HG02610 (cell line): ENCODE results near the gene DIPK2A.

Experiments
- ATAC-seq: cut with Tn5 transposase; IDR thresholded peaks from one replicate; pipeline ENCODE4 v1.9.1; 2021; ENCODE audit warnings: mild to moderate bottlenecking, moderate library complexity; ENCODE audit not compliant: unreplicated experiment

The DIPK2A gene

DNA sequence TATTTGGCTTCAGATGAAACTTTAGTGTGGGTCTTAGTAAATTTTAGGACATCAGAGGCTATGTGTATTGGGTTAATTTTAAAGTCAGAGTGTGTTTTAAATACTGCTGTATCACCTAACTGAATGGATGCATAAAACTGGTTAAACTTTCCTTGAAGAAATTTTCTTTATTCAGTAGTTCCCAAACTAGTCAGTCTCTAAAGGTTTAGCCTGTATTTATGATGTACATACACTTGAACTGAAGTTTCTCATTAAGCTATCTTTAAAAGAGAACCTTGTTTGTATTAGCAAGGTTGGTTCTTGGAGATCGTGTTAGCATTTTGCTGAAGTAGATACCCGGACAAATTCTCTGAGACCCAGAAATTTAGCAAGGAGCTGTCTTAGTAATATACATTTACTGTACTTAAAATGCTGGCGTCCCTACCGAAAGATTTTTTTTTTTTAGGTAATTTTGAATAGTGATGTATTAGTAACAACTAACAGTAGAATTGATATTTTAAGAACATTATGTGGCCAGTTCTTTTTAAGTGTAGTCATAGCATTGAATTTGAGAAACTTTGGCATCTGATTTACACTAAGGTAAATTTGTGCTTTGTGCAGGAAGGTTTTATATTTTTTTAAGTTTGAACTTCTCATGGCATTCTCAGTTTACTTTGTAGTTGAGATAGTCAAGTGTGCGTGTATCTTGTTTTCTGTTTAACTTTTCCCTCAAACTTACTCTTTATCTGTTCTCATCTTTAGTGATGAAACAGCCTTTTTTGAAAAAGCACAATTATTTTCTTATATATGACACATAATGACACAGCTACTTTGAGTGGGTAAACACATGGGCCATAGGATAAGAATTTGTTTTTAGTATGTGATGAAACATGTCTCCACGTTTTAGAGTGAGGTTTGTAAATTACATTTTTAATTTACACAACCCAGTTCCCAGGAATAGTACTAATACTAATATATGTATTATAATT is 2.9 kb downstream of the DIPK2A start:
- ATAC-seq = no peak

GRCh38 chr3:143975554-143976152 is 4.0 kb downstream of the DIPK2A start:
- no peak for ATAC-seq

GRCh38 chr3:143977341-143978262 is 6.0 kb downstream of the DIPK2A start:
- peak; percentile 36 for ATAC-seq

DNA sequence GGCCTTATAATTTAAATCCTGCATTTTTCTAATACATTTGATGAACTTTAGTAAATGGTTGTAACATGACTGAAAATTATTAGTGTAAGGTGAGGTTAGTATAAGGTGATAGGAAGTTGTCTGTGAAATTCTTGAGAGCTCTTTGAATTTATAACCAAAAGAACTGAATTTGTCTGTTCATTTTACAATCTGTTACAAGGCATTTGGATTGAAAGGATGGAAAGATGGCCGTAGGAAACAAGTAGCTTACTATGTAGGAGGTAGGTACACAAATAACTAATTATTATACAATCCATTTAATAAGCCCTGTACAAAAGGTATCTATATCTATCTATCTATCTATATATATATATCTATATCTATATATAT is 6.6 kb downstream of the DIPK2A start:
- ATAC-seq = no peak

- ATAC-seq = no peak
Measured at GRCh38 chr3:143979041-143979440, 7.4 kb downstream of the DIPK2A start.

DNA sequence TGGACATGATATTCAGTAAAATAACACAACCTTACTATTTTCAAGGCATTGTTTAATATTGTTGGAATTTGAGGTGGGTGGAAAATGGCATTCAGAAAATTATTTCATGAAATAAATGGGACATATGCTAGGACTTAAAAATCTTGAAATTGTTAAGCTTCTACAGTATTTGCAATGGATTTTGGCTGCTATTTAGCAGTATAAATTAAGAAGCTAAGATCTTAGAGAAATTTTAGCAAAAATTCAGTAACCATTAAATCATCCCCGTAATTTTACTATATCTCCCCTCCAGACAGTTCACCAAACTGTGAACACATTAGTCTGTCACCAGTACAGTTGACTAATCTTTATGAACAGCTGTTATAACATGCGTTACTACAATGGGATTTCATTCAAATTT is 8.2 kb downstream of the DIPK2A start:
- ATAC-seq = no peak

GRCh38 chr3:143988306-143988705 is 16.7 kb downstream of the DIPK2A start:
- no peak for ATAC-seq

DNA sequence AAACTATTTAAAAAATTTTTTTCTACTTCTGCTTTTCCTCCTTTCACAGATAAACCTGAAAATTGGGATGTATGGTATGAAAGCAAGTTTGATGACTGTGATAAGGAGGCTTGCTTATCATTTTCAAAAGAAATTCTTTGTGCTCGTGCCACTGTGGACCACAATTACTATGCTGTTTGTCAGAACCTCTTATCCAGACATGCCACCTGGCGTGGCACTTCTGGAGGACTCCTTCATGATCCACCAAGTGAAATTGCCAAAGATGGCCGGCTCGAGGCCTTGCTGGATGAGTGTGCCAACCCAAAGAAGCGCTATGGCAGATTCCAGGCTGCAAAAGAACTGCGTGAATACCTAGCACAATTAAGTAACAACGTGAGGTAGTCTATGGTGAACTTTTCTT is 17.8 kb downstream of the DIPK2A start:
- no peak for ATAC-seq

- ATAC-seq = peak; percentile 61
Measured at GRCh38 chr3:143991713-143992112, 20.1 kb downstream of the DIPK2A start.

DNA sequence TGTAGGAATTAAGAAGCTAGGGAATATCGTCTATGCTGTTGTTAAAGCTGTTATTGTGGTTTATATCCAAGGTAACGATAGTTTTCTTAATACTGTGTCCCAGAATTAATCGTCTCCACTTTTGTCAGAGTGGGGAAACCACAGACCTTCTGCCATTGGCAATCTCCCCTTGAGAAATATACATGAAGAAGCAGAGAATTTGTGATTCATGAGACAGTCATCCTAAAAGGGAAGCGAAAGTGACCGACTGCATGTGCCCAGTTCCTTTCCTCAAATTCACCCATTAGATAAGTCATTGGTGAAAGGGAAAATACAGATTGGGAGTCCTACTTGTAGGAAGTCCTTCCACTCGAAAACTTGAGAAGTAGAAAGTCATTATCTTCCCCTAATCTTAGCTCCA is 26.6 kb downstream of the DIPK2A start:
- ATAC-seq = peak; percentile 34

DNA sequence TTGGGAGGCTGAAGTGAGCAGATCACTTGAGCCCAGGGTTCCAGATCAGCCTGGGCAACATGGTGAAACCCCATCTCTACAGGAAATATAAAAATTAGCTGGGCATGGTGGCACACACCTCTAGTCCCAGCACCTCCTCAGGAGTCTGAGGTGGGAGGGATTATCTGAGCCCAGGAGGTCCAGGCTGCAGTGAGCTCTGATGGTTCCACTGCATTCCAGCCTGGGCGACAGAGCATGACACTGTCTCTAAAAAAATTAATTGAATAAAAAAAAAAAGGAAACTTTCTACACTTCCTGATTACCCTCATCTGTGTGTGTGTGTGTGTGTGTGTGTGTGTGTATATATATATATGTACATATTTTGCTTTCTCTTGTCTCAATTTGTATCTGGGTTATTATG is 31.4 kb downstream of the DIPK2A start:
- no peak for ATAC-seq

DNA sequence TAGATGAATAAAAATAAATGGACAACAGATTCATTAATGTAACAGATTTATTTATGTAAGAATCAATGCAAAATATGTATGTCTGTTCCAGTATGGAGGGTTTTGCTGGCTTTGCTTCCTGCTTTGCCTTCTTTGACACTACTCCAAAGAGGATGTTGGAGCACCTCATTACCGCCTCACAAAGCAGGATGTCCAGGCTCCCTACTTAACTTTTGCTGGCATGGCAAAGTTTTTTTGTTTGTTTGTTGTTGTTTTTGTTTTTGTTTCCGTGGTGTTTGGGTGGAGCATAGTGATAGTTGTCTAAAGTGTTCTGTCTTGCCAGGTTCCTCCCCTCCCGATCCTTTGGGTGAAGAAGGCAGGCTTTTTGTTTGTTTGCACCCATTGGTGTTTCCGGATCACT is 38.7 kb downstream of the DIPK2A start:
- ATAC-seq = no peak

DNA sequence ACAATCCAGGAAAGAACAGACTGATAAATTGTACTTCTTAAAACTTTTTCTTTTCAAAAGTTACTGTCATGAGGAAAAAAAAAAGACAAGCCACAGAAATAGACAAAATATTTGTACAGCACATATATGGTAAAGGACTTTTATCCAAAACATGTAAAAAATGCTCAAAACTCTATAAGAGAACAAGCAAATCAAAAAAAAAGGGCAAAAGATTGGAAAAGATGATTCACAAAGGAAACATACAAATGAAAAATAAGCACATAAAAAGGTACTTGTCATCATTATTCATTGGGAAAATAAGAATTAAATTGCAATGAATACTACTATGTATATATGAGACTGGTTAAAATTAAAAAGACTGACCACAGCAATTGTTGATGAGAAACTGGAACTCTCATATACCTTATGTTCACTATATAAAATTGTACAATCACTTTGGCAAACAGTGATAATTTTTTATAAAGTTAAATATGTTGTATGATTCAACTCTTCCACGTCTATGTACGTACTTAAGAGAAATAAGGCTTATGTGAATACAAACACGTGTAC is 39.7 kb downstream of the DIPK2A start:
- no peak for ATAC-seq

GRCh38 chr3:144015133-144015532 is 43.5 kb downstream of the DIPK2A start:
- ATAC-seq = no peak

GRCh38 chr3:144018776-144019175 is 47.2 kb downstream of the DIPK2A start:
- no peak for ATAC-seq
